C1 segment of cervical spinal cord (tissue), 14 donors: ENCODE measurements around the gene IL24.

Experiments
- DNase-seq, 14 donors: peaks; one replicate each; lab custom pipeline; 2025; lab: John Stamatoyannopoulos, UW

Gene IL24

DNA sequence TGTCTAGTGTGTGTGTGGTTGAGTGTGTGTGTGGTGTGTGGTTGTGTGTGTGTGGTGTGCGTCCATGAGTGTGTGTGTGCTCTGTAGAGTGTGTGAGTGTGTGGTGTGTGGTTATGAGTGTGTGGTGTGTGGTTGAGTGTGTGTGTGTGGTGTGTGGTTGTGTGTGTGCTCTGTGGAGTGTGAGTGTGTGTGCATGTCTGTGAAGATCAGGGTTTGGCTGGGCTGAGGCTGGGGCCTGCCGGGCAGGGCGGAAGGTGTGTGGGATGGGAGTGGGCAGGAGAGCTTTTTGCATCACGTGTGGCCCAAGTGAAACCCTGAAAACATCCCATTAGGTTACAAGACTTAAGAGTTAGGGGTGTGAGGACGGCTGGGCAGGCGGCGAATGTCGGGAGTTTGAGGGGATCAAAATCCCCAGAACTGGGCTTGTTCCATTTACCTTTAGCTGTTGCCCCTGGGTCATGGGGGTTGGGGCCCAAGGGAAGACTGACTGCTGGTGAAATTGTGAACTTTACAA is 27.4 kb downstream of the IL24 start:
- DNase-seq: no peak

DNA sequence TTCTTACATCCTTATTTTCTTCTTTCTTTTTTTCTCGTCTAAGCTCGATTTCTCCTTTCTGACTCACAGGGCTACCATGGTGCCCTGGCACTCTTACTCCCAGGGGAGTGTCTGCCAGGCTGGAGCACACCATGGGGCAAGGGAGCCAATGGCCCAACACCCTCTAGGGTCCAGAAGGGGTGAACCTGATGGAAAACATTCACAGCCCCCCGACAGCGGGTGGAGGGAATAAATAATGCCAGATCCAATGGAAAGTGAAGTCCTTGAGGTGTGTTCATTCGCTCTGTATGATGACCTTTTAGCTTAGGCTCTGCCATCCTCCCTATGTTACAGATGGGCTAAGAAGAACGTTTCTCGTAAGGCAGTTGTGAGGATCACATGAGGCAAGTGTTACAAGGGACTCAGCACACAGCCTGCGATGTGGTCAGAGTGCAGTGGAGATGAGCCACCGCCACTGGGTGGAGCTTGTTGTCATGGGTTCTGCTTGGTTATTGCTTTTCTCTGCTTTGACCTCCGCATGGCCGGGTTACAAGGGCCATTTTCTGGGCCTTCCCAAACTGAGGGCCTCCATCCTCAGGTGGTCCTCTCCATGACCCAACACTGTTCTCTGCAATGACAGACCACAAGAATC is 28.0 kb downstream of the IL24 start:
- peak in 2 of 14 donors; percentile 9 to 29 for DNase-seq

DNA sequence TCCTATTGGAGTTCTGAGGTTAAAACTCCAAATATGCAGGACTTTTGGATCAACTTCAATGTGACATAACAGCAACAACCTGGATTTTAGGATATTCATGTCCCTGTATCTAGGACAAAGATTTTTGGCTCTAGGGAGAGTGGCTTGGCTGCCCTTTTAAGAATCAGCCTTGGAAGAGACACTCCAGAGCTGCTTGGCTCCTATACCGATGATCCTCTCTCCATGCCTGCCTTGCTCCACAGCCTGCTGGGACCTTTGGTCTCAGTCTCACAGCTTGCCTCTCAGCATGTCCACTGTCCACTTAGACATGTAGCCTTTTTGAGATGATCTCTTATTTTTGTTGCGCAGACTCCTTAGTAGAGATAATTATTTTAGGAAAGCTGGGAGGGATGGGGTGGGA is 29.0 kb downstream of the IL24 start:
- DNase-seq: peak in 1 of 14 donors; percentile 84

- DNase-seq: no peak
These were observed 32.3 kb downstream of the IL24 start for GRCh38 chr1:206929524-206929923.

DNA sequence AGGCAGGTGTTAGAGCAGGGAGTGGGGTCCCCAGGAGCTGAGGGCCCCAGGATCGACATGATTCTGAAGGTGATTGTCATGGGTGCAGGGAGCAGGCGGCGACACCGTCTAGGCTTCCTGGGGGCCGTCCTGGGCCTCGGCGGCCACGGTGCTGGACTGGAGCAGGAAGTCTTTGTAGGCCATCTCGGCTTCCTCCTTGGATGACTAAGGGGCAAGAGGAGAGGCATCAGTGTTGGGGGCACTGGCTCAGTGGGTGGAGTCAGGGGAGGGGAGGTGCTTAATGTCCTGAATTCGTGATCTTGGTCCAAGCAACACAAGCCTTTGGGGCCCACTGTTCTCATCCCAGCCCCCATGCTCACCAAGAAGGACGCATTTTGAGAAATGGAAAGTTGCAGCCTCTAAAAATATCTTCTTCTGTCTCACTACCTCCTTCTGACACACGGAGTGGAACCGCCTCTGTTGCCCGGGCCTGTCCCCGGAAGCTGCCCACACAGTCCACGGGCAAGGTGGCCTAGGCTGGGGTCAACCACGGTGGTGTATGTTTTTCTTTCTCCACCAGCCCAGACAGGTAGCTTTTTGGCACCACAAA is 33.1 kb downstream of the IL24 start:
- DNase-seq: peak in 4 of 14 donors; percentile 12 to 63 (median 30)

GRCh38 chr1:206931709-206932108 is 34.5 kb downstream of the IL24 start:
- DNase-seq: no peak

DNA sequence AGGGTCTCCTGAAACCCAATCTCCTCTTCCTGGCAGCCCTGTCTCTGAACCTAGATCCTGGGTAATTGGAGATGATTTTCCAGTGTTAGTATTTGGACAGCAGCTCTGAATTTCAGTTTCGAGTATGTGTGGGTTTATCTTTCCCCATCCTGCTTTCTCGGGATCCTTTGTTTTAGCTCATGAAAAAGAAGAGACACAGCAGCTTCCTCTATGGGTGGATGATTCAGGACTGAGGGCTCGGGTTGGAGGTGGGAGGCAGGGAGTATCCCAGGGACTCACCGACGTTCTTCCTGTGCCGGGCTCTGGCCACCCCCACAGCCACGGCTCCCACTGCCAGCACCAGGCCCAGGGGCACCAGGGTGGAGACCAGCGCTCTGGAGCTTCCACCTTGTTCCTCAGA is 34.9 kb downstream of the IL24 start:
- no peak for DNase-seq

GRCh38 chr1:206933333-206933945 is 36.2 kb downstream of the IL24 start:
- DNase-seq: peak in 1 of 14 donors; percentile 10

- peak in 1 of 14 donors; percentile 12 for DNase-seq
These were observed 38.3 kb downstream of the IL24 start for GRCh38 chr1:206935491-206936067.

GRCh38 chr1:206937425-206937824 is 40.2 kb downstream of the IL24 start:
- no peak for DNase-seq

- no peak for DNase-seq
These were observed 41.9 kb downstream of the IL24 start for GRCh38 chr1:206939131-206939530.

DNA sequence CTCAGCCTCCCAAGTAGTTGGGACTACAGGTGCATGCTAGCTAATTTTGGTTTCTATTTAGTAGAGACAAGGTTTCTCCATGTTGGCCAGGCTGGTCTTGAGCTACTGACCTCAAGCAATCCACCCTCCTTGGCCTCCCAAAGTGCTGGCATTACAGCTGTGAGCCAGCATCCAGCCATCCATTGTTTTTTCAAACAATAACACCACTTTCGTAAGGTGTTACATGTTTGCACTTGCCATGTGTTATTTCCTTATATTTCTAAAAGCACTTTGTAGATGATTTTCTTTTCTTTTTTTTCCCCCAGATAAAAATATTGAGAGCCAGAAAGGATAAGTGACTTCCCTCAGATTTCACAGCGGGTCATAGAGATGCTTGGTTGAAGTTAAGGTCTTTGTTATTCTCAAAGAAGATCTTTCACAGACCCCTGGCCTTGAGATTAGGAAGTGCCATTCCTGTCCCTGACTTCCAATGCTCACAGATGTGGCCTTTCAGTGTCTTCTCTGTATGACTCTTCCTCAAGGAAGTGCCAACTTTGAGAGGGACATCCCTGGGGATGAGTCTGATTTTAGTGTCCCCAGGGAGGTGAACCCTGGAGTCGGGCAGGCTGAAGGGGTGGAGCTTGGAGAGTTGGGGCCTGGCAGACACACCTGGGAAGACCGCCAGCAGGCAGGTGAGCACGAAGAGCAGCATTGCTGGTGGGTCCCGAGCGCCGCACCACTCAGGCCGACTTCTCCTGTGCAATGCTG is 42.8 kb downstream of the IL24 start:
- DNase-seq: no peak

- no peak for DNase-seq
These were observed 43.3 kb downstream of the IL24 start for GRCh38 chr1:206940588-206940936.

DNA sequence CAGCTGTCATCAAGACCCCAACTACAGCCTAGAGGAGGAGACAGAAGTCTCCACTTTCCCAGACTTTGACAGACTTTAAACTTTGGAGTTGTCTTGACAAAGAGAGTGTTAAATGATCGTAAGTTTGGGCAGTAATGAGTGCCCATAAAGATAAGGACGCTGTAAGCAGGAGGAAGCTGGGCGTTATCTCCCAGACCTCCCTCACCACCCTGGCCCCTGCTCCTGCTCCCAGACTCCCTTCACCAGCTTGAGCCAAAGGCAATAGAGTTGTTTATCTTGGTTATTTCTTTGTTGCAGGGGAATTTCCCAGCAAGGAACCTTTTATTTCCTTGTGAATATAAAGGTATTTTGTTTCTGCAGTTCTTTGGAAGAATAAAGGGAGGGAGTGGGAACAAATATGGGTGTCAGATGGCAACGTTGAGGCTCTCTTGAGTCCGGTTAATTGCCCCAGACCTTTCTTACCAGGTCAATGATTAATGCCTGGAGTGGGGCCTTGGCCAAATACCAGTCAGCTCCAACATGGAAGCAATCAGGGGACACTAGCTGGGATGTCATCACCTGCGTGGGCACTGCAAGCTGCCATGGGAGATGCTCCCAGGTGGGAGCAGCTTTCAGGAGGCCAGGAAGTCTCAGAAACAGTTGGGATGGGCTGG is 44.6 kb downstream of the IL24 start:
- no peak for DNase-seq

DNA sequence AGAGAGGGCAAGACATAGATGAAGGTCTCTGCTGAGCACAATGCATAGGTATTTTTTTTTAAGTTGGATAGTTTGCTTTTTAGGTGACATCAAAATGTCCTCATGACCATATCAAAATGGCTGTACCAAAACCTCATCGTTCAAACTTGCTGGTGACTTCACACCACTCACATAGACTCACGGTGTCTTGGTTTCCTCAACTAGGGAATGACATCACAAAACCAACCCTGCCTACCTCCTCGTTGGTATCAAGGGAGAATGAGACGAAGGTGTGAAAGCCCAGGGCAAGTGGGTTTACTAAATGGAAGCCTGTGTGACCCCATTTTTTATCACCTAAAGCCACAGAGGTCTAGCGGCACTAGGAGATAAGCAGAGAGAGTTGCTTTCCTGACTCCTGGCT is 47.5 kb downstream of the IL24 start:
- no peak for DNase-seq

GRCh38 chr1:206945779-206946178 is 48.5 kb downstream of the IL24 start:
- DNase-seq: no peak

- no peak for DNase-seq
These were observed 49.0 kb downstream of the IL24 start, which contains the start of gene PIGR for GRCh38 chr1:206946261-206946660. TSS of gene PIGR (minus strand) at chr1:206946466. CDS start at chr1:206940531, 5,935 bp downstream.

DNA sequence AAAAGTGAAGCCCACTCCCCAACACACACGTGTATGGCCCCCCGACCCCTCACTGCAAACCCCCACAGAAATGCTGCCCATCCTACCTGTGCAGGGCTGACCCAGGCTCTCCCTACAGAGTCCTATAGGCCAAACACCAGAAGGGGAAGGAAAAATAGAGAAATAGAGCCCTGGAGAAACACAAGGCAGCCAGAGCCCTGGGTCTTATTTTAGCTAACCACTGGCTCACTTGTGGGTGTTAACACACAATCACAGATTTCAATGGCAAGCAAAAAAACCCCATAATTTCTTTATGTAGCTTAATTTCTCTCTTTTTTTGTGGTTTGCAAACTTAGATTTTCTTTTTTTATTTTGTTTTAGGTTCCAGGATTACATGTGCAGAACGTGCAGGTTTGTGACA is 50.0 kb downstream of the IL24 start:
- no peak for DNase-seq

GRCh38 chr1:206949208-206949607 is 52.0 kb downstream of the IL24 start:
- peak in 4 of 14 donors; percentile 15 to 27 (median 18) for DNase-seq

- no peak for DNase-seq
These were observed 52.4 kb downstream of the IL24 start for GRCh38 chr1:206949641-206950040.
